DND-41 (cell line): ENCODE results near the gene GBA2.

Experiments used
- ATAC-seq: fragments of 200-7000 bp; cut with Tn5 transposase; 3 replicates; pipeline ENCODE4 v1.9.1; 2021; ENCODE audit warnings: low read depth; ENCODE audit not compliant: insufficient read depth
- DNase-seq: peaks from one replicate; pipeline ENCODE4 v3.0.0-alpha.2; 2020
- H2AFZ ChIP-seq: 2 replicates; pipeline ENCODE4 v1.6.0; 2012; ENCODE audit warnings: low read depth, low read length
- H3K27ac ChIP-seq: 2 replicates; pipeline ENCODE4 v1.5.1; 2012; ENCODE audit warnings: low read length, inconsistent platforms
- H3K27me3 ChIP-seq: fragments of 200-600 bp; sonication (generic); 2 replicates; pipeline ENCODE4 v1.6.0; 2012; ENCODE audit warnings: low read length, mild to moderate bottlenecking, inconsistent platforms; ENCODE audit not compliant: insufficient read depth, poor library complexity
- H3K36me3 ChIP-seq: 2 replicates; pipeline ENCODE4 v1.5.1; 2012; ENCODE audit warnings: low read length, inconsistent platforms; ENCODE audit not compliant: insufficient read depth
- H3K4me1 ChIP-seq: 2 replicates; pipeline ENCODE4 v1.5.1; 2012; ENCODE audit warnings: mild to moderate bottlenecking, low read length; ENCODE audit not compliant: insufficient read depth
- H3K4me2 ChIP-seq: 2 replicates; pipeline ENCODE4 v1.6.0; 2012; ENCODE audit warnings: mild to moderate bottlenecking, moderate library complexity, low read length, inconsistent platforms; ENCODE audit not compliant: insufficient read depth
- H3K4me3 ChIP-seq, 2 experiments: fragments of 200-600 bp in 1 of 2; shearing (Covaris generic) in 1 of 2; 2 replicates each; pipeline ENCODE4 v1.5.1; 2012 to 2016; ENCODE audit warnings: inconsistent platforms in 2 of 2, low read length in 2 of 2, mild to moderate bottlenecking in 2 of 2, low read depth in 1 of 2, moderate library complexity in 1 of 2
- H3K79me2 ChIP-seq: 2 replicates; pipeline ENCODE4 v1.6.0; 2012; ENCODE audit warnings: low read length, inconsistent platforms; ENCODE audit not compliant: insufficient read depth
- H3K9ac ChIP-seq: 2 replicates; pipeline ENCODE4 v1.6.0; 2012; ENCODE audit warnings: low read depth, mild to moderate bottlenecking, inconsistent platforms, low read length, moderate library complexity
- H3K9me3 ChIP-seq: 2 replicates; pipeline ENCODE4 v1.5.1; 2012; ENCODE audit warnings: low read length, moderate library complexity, mild to moderate bottlenecking, inconsistent platforms; ENCODE audit not compliant: insufficient read depth, severe bottlenecking
- H4K20me1 ChIP-seq: 2 replicates; pipeline ENCODE4 v1.6.0; 2012; ENCODE audit warnings: low read length; ENCODE audit not compliant: insufficient read depth
- EZH2 ChIP-seq: IDR thresholded peaks from 3 replicates; pipeline ENCODE4 v1.6.1; 2012; ENCODE audit warnings: borderline replicate concordance, low read depth, mild to moderate bottlenecking, moderate library complexity, low read length, inconsistent platforms; ENCODE audit not compliant: severe bottlenecking
- TF ChIP-seq, protein P1 (sequence below): IDR thresholded peaks from 2 replicates; pipeline ENCODE4 v1.5.1; 2012; ENCODE audit warnings: borderline replicate concordance, low read length, moderate library complexity, mild to moderate bottlenecking; ENCODE audit not compliant: poor library complexity, severe bottlenecking; ENCODE audit errors: extremely low read depth

GBA2 gene

DNA sequence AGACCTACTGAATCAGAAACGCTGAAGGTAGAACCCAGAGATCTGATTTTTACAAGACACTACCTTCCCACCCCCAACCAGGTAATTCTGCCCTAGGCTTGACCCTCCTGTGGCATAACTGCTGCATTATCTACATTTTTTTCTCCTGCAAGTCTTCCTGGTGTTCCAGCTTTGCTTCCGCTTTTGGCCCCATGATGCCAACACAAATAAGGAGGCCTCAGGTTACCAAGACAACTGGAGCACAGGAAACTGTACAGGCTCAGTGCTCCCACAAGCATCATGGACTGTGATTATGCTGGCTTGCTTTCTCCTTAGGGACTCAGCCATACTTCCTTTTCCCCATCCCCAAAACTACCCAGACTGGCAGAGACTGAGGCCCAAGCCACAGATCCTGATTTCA is 11.6 kb upstream of the GBA2 start:
- H4K20me1 ChIP-seq = peaks cover 4% of the 10 kb centered on the region; the same call in 1 of the 2 replicates
- no peak overlapping the region for H2AFZ ChIP-seq
- no peak overlapping the region for H3K4me2 ChIP-seq
- no peak for TF ChIP-seq EZH2
- no peaks in the 10 kb centered on the region for H3K9me3 ChIP-seq
- H3K4me1 ChIP-seq = peaks cover 26% of the 10 kb centered on the region
- H3K4me3 ChIP-seq = no peak overlapping the region
- peaks cover 3% of the 10 kb centered on the region; the same call in 1 of the 2 replicates for H3K36me3 ChIP-seq
- no peak overlapping the region for H3K27ac ChIP-seq
- no peak for DNase-seq
- H3K27me3 ChIP-seq = no peaks in the 10 kb centered on the region
- peaks cover 68% of the 10 kb centered on the region for H3K79me2 ChIP-seq
- ATAC-seq = no peak
- no peak overlapping the region for H3K9ac ChIP-seq

DNA sequence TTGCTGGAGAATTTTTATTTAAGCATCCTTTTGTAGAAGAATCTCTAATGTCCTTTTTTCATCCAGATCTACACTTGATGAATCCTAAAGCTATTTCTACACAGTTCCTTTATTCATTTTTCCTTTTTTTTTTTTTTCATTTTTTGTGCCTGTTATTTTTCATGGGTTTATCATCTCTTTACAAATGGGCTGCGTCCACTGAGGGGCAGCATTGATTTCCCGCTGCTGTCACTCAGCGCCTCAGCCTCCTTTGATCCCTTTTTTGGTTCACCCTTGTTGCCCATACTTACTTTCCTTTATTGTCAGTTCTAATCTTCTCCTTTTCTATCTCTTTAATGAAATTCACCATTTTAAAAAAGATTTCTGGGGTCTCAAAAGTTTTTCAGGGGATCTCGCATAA is 10.8 kb upstream of the GBA2 start:
- H3K27me3 ChIP-seq = no peaks in the 10 kb centered on the region
- H3K9ac ChIP-seq = no peak overlapping the region
- H3K4me2 ChIP-seq = no peak overlapping the region
- no peak overlapping the region for H3K4me3 ChIP-seq
- peaks cover 62% of the 10 kb centered on the region for H3K79me2 ChIP-seq
- H4K20me1 ChIP-seq = peaks cover 4% of the 10 kb centered on the region; the same call in 1 of the 2 replicates
- peaks cover 34% of the 10 kb centered on the region for H3K4me1 ChIP-seq
- TF ChIP-seq EZH2 = no peak
- TF ChIP-seq, protein P1, sequence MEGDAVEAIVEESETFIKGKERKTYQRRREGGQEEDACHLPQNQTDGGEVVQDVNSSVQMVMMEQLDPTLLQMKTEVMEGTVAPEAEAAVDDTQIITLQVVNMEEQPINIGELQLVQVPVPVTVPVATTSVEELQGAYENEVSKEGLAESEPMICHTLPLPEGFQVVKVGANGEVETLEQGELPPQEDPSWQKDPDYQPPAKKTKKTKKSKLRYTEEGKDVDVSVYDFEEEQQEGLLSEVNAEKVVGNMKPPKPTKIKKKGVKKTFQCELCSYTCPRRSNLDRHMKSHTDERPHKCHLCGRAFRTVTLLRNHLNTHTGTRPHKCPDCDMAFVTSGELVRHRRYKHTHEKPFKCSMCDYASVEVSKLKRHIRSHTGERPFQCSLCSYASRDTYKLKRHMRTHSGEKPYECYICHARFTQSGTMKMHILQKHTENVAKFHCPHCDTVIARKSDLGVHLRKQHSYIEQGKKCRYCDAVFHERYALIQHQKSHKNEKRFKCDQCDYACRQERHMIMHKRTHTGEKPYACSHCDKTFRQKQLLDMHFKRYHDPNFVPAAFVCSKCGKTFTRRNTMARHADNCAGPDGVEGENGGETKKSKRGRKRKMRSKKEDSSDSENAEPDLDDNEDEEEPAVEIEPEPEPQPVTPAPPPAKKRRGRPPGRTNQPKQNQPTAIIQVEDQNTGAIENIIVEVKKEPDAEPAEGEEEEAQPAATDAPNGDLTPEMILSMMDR = no peak
- H3K9me3 ChIP-seq = no peaks in the 10 kb centered on the region
- DNase-seq (no peak), ATAC-seq (no peak)
- no peak overlapping the region for H3K27ac ChIP-seq
- no peak overlapping the region for H2AFZ ChIP-seq
- H3K36me3 ChIP-seq = peaks cover 3% of the 10 kb centered on the region; the same call in 1 of the 2 replicates

DNA sequence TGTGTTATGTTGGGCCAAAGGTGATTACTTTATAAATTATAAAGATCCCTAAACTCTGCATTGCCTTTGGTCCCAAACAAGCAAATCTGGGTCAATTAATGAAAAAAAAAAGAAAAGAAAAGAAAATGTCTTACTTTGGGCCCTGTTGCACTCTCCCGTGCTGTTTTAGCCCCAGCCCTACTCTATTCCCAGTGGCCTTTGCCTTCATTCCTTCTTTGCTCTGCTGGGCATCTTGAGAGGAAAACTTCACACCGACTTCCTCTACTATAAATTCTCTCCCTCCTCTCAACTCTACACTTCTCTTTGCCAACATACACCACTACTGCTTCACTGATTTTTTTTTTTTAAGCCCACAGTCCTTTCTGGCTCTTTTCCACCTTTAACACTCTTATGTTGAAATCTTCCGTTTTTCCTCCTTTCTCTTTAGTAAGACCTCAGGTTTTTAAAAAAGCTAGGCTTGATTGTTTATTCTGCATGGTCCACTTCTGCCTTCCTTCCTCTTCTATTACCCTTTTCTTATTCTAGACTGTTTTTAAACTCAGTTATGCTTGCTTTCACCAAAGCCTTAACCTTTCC is 9.5 kb upstream of the GBA2 start:
- Histone ChIP-seq H3K9me3 (no peaks in the 10 kb centered on the region), H3K79me2 (peaks cover 58% of the 10 kb centered on the region), H2AFZ (no peak overlapping the region), H3K4me3 (no peak overlapping the region), H3K9ac (no peak overlapping the region), H4K20me1 (peaks cover 4% of the 10 kb centered on the region; the same call in 1 of the 2 replicates), H3K36me3 (peaks cover 3% of the 10 kb centered on the region; the same call in 1 of the 2 replicates), H3K4me1 (peaks cover 34% of the 10 kb centered on the region), H3K27ac (no peak overlapping the region; the same call in 1 of the 2 replicates), H3K27me3 (no peaks in the 10 kb centered on the region), H3K4me2 (no peak overlapping the region)
- no peak for DNase-seq
- TF ChIP-seq EZH2 = no peak
- TF ChIP-seq, protein P1 = no peak
- no peak for ATAC-seq

DNA sequence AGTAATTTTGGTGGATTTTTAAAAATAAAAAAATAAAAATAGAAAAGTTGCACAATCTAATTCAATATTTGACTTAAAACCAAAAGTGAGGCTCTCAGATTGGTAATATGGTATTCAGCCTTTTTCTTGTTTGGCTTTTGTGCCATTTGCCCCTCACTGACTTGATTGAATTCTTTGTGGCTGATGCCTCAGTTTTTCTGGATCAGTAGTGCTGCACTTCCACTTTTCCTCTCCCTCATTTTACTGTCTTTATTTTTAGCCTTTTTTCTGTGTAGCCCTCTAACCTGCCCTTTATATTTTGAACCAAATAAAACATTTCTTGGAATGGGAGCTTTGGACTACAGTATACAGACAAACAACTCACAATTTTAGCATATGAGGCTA is 8.9 kb upstream of the GBA2 start:
- Histone ChIP-seq H3K27me3 (no peaks in the 10 kb centered on the region), H3K36me3 (peaks cover 7% of the 10 kb centered on the region), H3K4me1 (peaks cover 34% of the 10 kb centered on the region), H3K27ac (no peak overlapping the region; the same call in 1 of the 2 replicates), H3K9me3 (no peaks in the 10 kb centered on the region), H3K4me3 (peak overlapping the region; percentile 69 to 76; a peak in 2 of 4 replicates), H4K20me1 (peaks cover 4% of the 10 kb centered on the region; the same call in 1 of the 2 replicates), H3K4me2 (peak overlapping the region; percentile 94), H2AFZ (no peak overlapping the region), H3K9ac (peak overlapping the region; percentile 83), H3K79me2 (peaks cover 53% of the 10 kb centered on the region)
- no peak for DNase-seq
- ATAC-seq = no peak
- TF ChIP-seq, protein P1 = no peak
- no peak for TF ChIP-seq EZH2
